SK-N-SH (cell line): Measurements from ENCODE around the gene HK2.

Experiments
- CTCF ChIP-seq: fragments of 200-600 bp; sonication (generic); IDR thresholded peaks from 2 replicates; pipeline ENCODE4 v1.6.1; 2017; ENCODE audit warnings: antibody characterized with exemption, mild to moderate bottlenecking, moderate library complexity
- JUND ChIP-seq: IDR thresholded peaks from 2 replicates; pipeline ENCODE4 v1.4.0; 2012
- MAX ChIP-seq: IDR thresholded peaks from 2 replicates; pipeline ENCODE4 v1.4.0; 2012; ENCODE audit warnings: low read depth
- SMC3 ChIP-seq: IDR thresholded peaks from 2 replicates; pipeline ENCODE4 v1.6.1; 2012; ENCODE audit warnings: low read depth, low read length, improper control_type of control experiment
- YY1 ChIP-seq: IDR thresholded peaks from 2 replicates; pipeline ENCODE4 v1.4.0; 2012; ENCODE audit warnings: low read depth, mild to moderate bottlenecking

- no peak for TF ChIP-seq YY1
- no peak for TF ChIP-seq CTCF
- no peak for TF ChIP-seq MAX
- TF ChIP-seq JUND = no peak
- TF ChIP-seq SMC3 = no peak
Observed at GRCh38 chr2:74921236-74921736, 87.4 kb downstream of the HK2 start.
